HUES6 (cell line): ENCODE measurements around the gene BAG5.
"Not testable (repeated sequence)": the region's sequence is repeated elsewhere in the genome, so short reads cannot be mapped to it uniquely, and the experiment has no call there.

Experiments used
- H3K27ac ChIP-seq: 2 replicates; pipeline ENCODE4 v1.7.0; 2013; ENCODE audit warnings: low read depth, mild to moderate bottlenecking, low read length, inconsistent platforms
- H3K27me3 ChIP-seq: 2 replicates; pipeline ENCODE4 v1.6.1; 2013; ENCODE audit warnings: low read length; ENCODE audit not compliant: control insufficient read depth, insufficient read depth
- H3K36me3 ChIP-seq: 2 replicates; pipeline ENCODE4 v1.6.1; 2013; ENCODE audit warnings: low read length; ENCODE audit not compliant: control insufficient read depth, insufficient read depth
- H3K4me1 ChIP-seq: 2 replicates; pipeline ENCODE4 v1.6.1; 2013; ENCODE audit warnings: low read length; ENCODE audit not compliant: control insufficient read depth, insufficient read depth
- H3K4me3 ChIP-seq: 2 replicates; pipeline ENCODE4 v1.5.1; 2013; ENCODE audit warnings: low read depth, low read length
- H3K9ac ChIP-seq: one replicate; pipeline ENCODE4 v1.6.1; 2013; ENCODE audit warnings: mild to moderate bottlenecking, low read length
- H3K9me3 ChIP-seq: 2 replicates; pipeline ENCODE4 v1.6.1; 2013; ENCODE audit warnings: low read depth, low read length; ENCODE audit not compliant: control insufficient read depth, insufficient read depth

The BAG5 gene

DNA sequence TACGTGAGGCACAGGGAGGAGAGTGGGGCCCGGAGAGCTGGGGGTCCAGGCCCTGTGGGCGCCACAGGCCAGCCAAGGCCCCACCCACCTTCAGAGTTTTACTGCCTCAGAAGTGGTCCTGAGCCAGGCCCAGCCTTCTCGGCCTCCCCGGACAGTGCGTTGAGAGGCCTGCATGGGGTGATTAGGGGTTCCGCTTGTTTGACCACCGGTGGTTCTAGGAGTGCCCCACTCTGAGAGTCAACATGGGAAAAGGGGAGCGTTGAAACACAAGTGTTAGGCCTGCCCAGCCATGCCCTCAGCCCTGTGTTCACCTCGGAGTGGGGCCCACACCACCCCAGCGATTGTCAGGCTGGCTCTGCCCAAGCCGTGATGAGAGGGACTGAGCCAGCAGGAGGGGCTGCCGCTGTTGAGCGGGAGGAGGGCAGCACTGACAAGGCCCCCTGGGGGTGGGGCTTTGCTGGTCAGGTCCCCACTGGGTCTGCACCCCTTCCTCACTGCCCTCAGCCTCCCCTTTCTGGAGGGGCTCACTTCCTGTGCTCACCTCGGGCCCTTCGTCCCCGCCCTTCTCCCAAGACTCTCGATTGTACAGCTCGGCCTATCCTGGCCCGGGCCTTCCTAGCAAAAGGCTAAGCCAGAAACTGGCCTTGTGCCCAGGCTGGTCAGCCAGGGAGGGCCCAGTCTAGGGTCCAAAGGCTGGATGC lies 44.6 kb downstream of the BAG5 start:
- Histone ChIP-seq H3K36me3 (peaks cover 22% of the 10 kb centered on the region), H3K4me3 (no peak overlapping the region), H3K4me1 (peaks cover 22% of the 10 kb centered on the region), H3K9me3 (no peaks in the 10 kb centered on the region), H3K27me3 (peaks cover under 1% of the 10 kb centered on the region; the same call in 1 of the 2 replicates), H3K9ac (no peak overlapping the region), H3K27ac (no peak overlapping the region)

DNA sequence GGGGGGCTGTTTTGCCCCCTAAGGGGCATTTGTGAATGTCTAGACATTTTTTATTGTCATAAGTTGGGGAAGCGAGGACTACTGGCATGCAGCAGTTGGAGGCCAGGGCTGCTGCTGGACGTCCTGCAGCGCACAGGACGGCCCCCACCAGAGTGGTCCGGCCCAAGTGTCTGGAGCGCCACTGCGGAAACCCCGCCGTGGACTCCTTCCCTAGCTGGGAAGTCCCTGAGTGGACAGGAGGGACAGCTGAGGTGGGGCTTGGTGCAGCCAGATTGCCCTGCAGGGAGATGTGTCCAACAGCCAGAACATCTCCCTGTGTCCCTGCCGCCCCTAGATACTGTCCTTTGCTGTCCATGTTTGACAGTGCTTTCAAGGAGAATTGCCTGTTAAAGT lies 45.3 kb downstream of the BAG5 start:
- no peaks in the 10 kb centered on the region for H3K27me3 ChIP-seq
- no peak overlapping the region for H3K4me3 ChIP-seq
- no peak overlapping the region for H3K9ac ChIP-seq
- peaks cover 22% of the 10 kb centered on the region for H3K4me1 ChIP-seq
- no peak overlapping the region for H3K27ac ChIP-seq
- H3K9me3 ChIP-seq, result no peaks in the 10 kb centered on the region
- peaks cover 25% of the 10 kb centered on the region for H3K36me3 ChIP-seq

DNA sequence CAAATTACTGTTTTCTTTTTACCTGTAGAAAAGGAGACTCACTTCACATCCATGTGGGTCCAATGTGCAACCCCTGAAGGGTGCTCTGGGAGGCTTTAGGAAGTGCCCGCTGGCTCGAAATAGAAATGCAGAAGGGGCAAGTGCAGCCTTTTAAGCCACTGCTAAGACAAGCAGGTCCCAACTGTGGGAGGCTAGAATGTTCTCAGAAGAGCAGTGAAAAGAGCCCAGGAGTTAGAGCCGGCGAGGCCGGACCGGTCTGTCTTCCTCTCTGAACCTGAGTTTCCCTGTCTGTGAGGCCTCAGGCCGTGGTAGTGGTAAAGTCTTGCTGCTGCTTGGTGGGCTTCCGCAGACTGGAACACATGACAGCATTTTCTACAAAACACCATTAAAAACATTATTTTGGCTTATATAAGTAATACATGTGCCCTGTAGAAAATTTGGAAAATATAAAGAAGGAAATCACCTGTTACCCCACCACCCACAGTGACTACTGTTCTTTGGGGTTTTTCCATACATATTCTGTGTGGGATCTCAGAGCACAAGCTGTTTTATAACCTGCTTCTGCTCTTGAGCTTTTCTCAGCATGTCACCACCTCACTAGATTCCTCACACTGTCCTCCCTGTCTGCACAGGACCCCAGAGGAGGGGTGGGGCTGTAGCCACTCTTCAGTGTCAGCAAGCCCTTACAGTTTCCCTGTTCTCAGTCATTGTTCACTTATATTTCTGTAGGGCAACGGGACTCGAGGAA lies 45.9 kb downstream of the BAG5 start:
- Histone ChIP-seq H3K27ac (no peak overlapping the region), H3K4me1 (peaks cover 22% of the 10 kb centered on the region), H3K4me3 (no peak overlapping the region), H3K27me3 (no peaks in the 10 kb centered on the region), H3K36me3 (peaks cover 26% of the 10 kb centered on the region), H3K9me3 (no peaks in the 10 kb centered on the region), H3K9ac (no peak overlapping the region)

DNA sequence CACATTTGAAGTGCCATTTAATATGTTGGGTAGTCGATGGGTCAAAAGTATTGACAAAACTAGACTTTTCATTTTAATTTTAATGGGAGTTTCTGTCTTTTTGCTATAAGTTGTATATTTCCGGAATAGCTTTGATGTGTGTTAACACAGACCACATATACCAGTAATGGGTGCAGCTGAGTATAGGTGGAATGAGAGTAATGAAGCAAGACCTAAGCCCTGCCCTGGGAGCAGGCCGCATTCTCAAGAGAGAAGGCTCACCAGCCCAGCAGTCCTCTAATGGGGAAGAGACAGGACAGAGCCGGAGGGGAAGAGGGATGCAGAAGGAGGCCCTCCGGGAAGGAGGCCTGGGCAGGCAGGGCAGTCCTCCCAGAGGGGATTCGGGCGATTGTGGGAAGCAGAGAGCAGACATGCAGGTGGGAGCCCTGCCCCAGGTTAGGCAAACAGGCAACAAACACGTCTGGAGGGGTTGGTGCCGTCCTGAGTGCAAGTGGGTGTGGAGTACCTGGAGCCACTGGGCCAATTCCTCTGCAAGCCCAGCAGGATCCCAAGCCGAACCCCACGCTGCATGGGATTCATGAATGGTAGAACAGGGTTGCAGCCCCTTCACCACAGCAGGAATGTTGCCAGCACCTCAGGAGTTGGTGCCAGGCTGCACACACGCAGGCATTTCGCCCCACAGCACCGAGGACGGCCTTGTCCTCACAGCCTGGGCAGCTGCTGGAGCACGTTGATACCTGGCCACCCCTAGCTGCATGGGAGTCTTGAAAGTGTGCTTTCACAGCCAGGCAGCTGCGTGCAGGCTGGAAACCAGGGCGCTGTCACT lies 47.6 kb downstream of the BAG5 start:
- Histone ChIP-seq H3K4me1 (peaks cover 19% of the 10 kb centered on the region), H3K27me3 (no peaks in the 10 kb centered on the region), H3K9ac (no peak overlapping the region), H3K27ac (no peak overlapping the region), H3K4me3 (no peak overlapping the region), H3K9me3 (no peaks in the 10 kb centered on the region), H3K36me3 (peaks cover 33% of the 10 kb centered on the region)

DNA sequence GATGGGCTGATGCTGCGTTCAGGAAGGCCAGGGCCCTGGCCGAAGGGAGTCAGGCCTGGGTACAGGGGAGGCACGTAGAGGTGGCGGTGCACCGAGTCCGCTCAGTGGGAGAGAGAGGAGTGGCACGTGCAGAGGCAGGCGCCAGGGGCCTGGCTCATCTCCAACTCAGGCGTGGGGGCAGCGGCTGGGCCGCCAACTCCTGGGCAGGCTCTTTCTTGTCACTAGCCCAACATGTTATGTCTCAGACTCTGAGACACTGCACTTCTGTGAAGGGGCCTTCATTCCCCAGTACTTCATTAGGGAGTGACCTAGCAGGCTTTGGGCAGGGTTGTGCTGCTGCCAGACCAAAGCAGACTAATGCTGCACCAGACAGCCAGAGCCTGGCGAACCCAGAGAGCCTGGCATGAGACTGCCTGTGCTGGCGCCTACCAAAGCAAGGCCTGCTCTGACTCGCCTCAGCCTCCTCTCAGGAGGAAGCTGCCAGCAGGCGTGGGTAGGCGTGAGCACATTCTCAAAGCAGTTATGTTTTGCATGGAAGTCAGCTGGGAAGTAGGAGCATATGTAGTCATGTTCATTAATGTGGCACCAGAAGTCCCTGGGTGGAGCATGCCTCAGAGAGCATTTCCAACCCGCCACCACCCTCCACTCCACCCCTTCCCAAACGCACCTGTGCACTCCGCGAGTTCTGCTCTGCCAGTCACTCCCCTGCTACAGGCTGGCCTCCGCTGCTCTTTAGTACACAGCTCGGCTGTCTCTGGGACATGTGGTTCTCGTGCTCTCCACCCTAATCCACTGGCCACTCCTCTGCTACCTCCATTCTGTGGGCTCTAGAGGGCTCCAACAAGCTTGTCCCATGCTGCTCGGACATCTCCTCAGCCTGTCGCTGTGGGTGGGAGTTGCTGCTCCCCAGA lies 49.5 kb downstream of the BAG5 start:
- Histone ChIP-seq H3K4me3 (no peak overlapping the region), H3K9me3 (no peaks in the 10 kb centered on the region), H3K4me1 (peaks cover 3% of the 10 kb centered on the region), H3K36me3 (peaks cover 35% of the 10 kb centered on the region), H3K9ac (no peak overlapping the region), H3K27me3 (no peaks in the 10 kb centered on the region), H3K27ac (no peak overlapping the region)

- not testable (repeated sequence) for H3K9me3 ChIP-seq, H3K9ac ChIP-seq, H3K27me3 ChIP-seq, H3K4me3 ChIP-seq, H3K27ac ChIP-seq, H3K4me1 ChIP-seq
- peaks cover 42% of the 10 kb centered on the region for H3K36me3 ChIP-seq
Measured at GRCh38 chr14:103512180-103512579, 50.3 kb downstream of the BAG5 start.

DNA sequence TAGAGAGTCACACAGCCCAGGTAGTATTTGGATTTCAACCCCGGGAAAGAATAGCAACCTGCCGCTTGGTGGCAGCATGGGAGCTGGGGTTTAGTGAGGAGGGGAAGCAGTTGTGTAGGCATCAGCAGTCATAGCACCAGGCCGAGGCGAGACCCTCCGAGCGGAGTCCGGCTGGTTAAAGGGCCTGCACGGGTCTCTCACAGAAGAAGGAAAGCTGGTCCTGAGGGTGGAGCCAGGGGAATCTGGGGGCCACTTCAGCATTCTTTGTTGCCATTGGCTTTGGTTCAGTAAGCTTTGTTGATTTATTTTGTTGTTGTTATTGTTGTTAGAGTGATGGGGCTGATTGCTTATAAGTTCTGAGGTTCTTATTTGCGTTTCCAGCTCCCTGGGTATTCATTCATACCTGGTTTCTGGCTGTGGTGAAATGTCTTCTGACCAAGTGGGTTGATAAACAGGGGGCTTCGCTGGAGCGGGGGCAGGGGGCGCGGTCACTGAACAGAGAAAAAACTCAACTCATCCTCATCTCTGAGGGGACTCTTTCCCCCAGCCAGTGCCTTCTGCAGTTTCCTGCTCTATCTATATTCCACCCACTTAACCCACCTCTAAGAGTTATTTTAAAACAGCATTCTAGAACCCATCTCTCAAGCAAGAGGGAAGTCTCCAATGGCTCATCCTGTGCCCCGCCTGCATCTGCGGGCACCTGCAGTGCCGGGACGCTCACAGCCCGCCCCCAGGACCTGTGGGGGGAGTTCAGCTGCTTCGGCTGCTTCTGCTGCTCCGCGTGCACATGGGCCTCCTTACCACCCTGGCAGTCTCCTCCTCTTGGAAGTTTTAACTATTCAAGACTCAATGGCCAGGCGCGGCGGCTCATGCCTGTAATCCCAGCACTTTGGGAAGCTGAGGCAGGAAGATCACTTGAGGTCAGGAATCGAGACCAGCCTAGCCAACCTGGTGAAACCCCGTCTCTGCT lies 51.4 kb downstream of the BAG5 start:
- H3K27me3 ChIP-seq, result no peaks in the 10 kb centered on the region
- no peak overlapping the region for H3K4me3 ChIP-seq
- peaks cover 43% of the 10 kb centered on the region for H3K36me3 ChIP-seq
- H3K9ac ChIP-seq, result no peak overlapping the region
- no peak overlapping the region for H3K27ac ChIP-seq
- no peaks in the 10 kb centered on the region for H3K9me3 ChIP-seq
- no peaks in the 10 kb centered on the region for H3K4me1 ChIP-seq

GRCh38 chr14:103509864-103510723 lies 52.4 kb downstream of the BAG5 start:
- no peaks in the 10 kb centered on the region for H3K4me1 ChIP-seq
- H3K27ac ChIP-seq, result no peak overlapping the region
- H3K9ac ChIP-seq, result no peak overlapping the region
- H3K36me3 ChIP-seq, result peaks cover 48% of the 10 kb centered on the region
- no peaks in the 10 kb centered on the region for H3K27me3 ChIP-seq
- no peaks in the 10 kb centered on the region for H3K9me3 ChIP-seq
- no peak overlapping the region for H3K4me3 ChIP-seq

- no peak overlapping the region for H3K9ac ChIP-seq
- H3K9me3 ChIP-seq, result no peaks in the 10 kb centered on the region
- H3K4me1 ChIP-seq, result no peaks in the 10 kb centered on the region
- no peak overlapping the region for H3K4me3 ChIP-seq
- peaks cover 59% of the 10 kb centered on the region for H3K36me3 ChIP-seq
- H3K27ac ChIP-seq, result no peak overlapping the region
- H3K27me3 ChIP-seq, result no peaks in the 10 kb centered on the region
Measured at GRCh38 chr14:103508521-103509329, 53.7 kb downstream of the BAG5 start.
